Erythroblast (primary cell): ENCODE results near the gene RPS6KA3.
"Not testable (repeated sequence)": the region's sequence is repeated elsewhere in the genome, so short reads cannot be mapped to it uniquely, and the experiment has no call there.

Experiments
- GATA1 ChIP-seq: IDR thresholded peaks from 2 replicates; pipeline ENCODE4 v1.6.1; 2011; ENCODE audit warnings: low read depth, mild to moderate bottlenecking, control low read depth, low read length, moderate library complexity
- POLR2A ChIP-seq: IDR thresholded peaks from 2 replicates; pipeline ENCODE4 v1.6.1; 2011; ENCODE audit warnings: mild to moderate bottlenecking, low read length

DNA sequence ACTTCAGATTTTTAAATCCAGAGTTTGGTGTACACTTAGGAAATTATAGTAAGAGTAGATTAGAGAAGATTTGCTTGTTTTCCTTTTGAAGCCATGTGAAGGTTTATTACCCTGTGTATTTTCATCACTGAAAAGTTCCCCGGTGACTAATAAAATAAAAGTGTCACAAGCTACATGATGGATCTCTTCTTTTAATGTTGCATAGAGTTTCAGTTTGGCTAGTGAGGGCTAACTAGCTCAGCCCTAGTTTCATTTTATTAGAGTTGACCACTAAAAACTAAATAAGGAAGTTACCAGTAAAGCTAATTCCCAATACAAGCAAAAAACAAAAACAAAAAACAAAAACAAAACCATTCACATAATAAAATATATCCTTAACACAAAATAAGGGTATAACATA is 139.9 kb downstream of the RPS6KA3 start:
- TF ChIP-seq POLR2A, GATA1: not testable (repeated sequence)
